ENCODE measurements around the gene USP13. TPM values are rescaled to one million over a fixed set of nuclear protein-coding genes. Genes with fewer than 3 reads are reported as not detected.

USP13 gene
- total and polyA plus RNA-seq, 2 donors (not counting 1 experiment from before 2014, with no cell fraction given): 1.9 to 13.2 TPM

- Histone ChIP-seq H3K27me3 (replicated peaks in 1 of 4; ENCODE audit: control extremely low read depth in 1 of 4, control insufficient read depth in 3 of 4, insufficient read depth in 4 of 4, low read length in 3 of 4) (no peaks in the 10 kb centered on the region), H2AFZ (ENCODE audit: insufficient read depth, low read depth, low read length, poor library complexity, severe bottlenecking) (no peak overlapping the region), H3K4me3 (ENCODE audit: control extremely low read depth in 1 of 5, extremely low read depth in 1 of 5, insufficient read depth in 1 of 5, low read depth in 2 of 5, low read length in 4 of 5) (no peak overlapping the region), H3K79me2 (ENCODE audit: control insufficient read depth, insufficient read depth, low read length) (peaks cover 42% of the 10 kb centered on the region), H3K27ac (ENCODE audit: low read length in 2 of 2) (no peak overlapping the region), H4K20me1 (ENCODE audit: control insufficient read depth, insufficient read depth, low read length, poor library complexity, severe bottlenecking) (no peaks in the 10 kb centered on the region), H3K9me3 (ENCODE audit: control extremely low read depth in 1 of 3, control insufficient read depth in 2 of 3, insufficient read depth in 1 of 3, low read length in 2 of 3) (no peaks in the 10 kb centered on the region), H3K4me1 (ENCODE audit: control insufficient read depth in 2 of 2, insufficient read depth in 2 of 2, low read length in 2 of 2) (no peaks in the 10 kb centered on the region), H3K36me3 (replicated peaks in 1 of 2; ENCODE audit: control extremely low read depth in 1 of 2, control insufficient read depth in 1 of 2, extremely low read depth in 1 of 2, insufficient read depth in 2 of 2, low read length in 1 of 2) (no peaks in the 10 kb centered on the region), H3K9ac (ENCODE audit: low read length) (no peak overlapping the region), H3K4me2 (replicated peaks; ENCODE audit: low read depth, low read length, poor library complexity, severe bottlenecking) (no peak overlapping the region)
- intact Hi-C loops (cut with micrococcal nuclease): no loop called here
- no CpG with 5 or more reads among the region's 1 CpG for WGBS (ENCODE audit: insufficient coverage)
- ATAC-seq (ENCODE audit: low read depth) (no peak), DNase-seq (no peak)
- ChIA-PET CTCF (no interaction called here), POLR2A (no interaction called here)
- H3K27ac Mint-ChIP-seq: no peak overlapping the region
- no peaks in the 10 kb centered on the region for H3K4me1 Mint-ChIP-seq
- no peaks in the 10 kb centered on the region for H3K9me3 Mint-ChIP-seq (ENCODE audit: insufficient read depth)
- no peaks in the 10 kb centered on the region for H3K27me3 Mint-ChIP-seq
- TF ChIP-seq EZH2 (IDR thresholded peaks at IDR 0.05; ENCODE audit: borderline replicate concordance, insufficient read depth, low read depth, low read length, poor library complexity, severe bottlenecking): no peak
- no peak overlapping the region for H3K4me3 Mint-ChIP-seq
Measured at GRCh38 chr3:179671309-179671708, 18.5 kb downstream of the USP13 start.

GRCh38 chr3:179671747-179672242, 19.0 kb downstream of the USP13 start:
- H4K20me1 ChIP-seq (ENCODE audit: control insufficient read depth, insufficient read depth, low read length, poor library complexity, severe bottlenecking): no peaks in the 10 kb centered on the region
- no peaks in the 10 kb centered on the region for H3K36me3 ChIP-seq (replicated peaks in 1 of 2; ENCODE audit: control extremely low read depth in 1 of 2, control insufficient read depth in 1 of 2, extremely low read depth in 1 of 2, insufficient read depth in 2 of 2, low read length in 1 of 2)
- ChIA-PET POLR2A (no interaction called here), CTCF (no interaction called here)
- peaks cover 43% of the 10 kb centered on the region for H3K79me2 ChIP-seq (ENCODE audit: control insufficient read depth, insufficient read depth, low read length)
- H3K27me3 Mint-ChIP-seq: no peaks in the 10 kb centered on the region
- H3K4me2 ChIP-seq (replicated peaks; ENCODE audit: low read depth, low read length, poor library complexity, severe bottlenecking): no peak overlapping the region
- H3K9me3 Mint-ChIP-seq (ENCODE audit: insufficient read depth): no peaks in the 10 kb centered on the region
- WGBS (ENCODE audit: insufficient coverage): 100% methylated on average over 3 of the region's 15 CpGs
- H3K9me3 ChIP-seq (ENCODE audit: control extremely low read depth in 1 of 3, control insufficient read depth in 2 of 3, insufficient read depth in 1 of 3, low read length in 2 of 3): no peaks in the 10 kb centered on the region
- no peaks in the 10 kb centered on the region for H3K4me1 Mint-ChIP-seq
- H3K9ac ChIP-seq (ENCODE audit: low read length): no peak overlapping the region
- no peaks in the 10 kb centered on the region for H3K27me3 ChIP-seq (replicated peaks in 1 of 4; ENCODE audit: control extremely low read depth in 1 of 4, control insufficient read depth in 3 of 4, insufficient read depth in 4 of 4, low read length in 3 of 4)
- no peak for TF ChIP-seq CTCF (IDR thresholded peaks at IDR 0.05)
- no peak for TF ChIP-seq EZH2 (IDR thresholded peaks at IDR 0.05; ENCODE audit: borderline replicate concordance, insufficient read depth, low read depth, low read length, poor library complexity, severe bottlenecking)
- H3K4me1 ChIP-seq (ENCODE audit: control insufficient read depth in 2 of 2, insufficient read depth in 2 of 2, low read length in 2 of 2): no peaks in the 10 kb centered on the region
- no peak overlapping the region for H2AFZ ChIP-seq (ENCODE audit: insufficient read depth, low read depth, low read length, poor library complexity, severe bottlenecking)
- H3K4me3 Mint-ChIP-seq: no peak overlapping the region
- no peak overlapping the region for H3K4me3 ChIP-seq (ENCODE audit: control extremely low read depth in 1 of 5, extremely low read depth in 1 of 5, insufficient read depth in 1 of 5, low read depth in 2 of 5, low read length in 4 of 5)
- ATAC-seq (ENCODE audit: low read depth) (no peak), DNase-seq (no peak)
- no peak overlapping the region for H3K27ac ChIP-seq (ENCODE audit: low read length in 2 of 2)
- H3K27ac Mint-ChIP-seq: no peak overlapping the region
- intact Hi-C loops (cut with micrococcal nuclease): no loop called here
